GM23338 (cell line): ENCODE data around the gene RAD51B. TPM values are rescaled to one million over a fixed set of nuclear protein-coding genes. Genes with fewer than 3 reads are reported as not detected.

Experiments used
- ATAC-seq: fragments of 200-7000 bp; cut with Tn5 transposase; 3 replicates; pipeline ENCODE4 v1.9.1; 2020
- DNase-seq: peaks from one replicate; pipeline ENCODE4 v3.0.0-alpha.2; 2015; ENCODE audit warnings: low spot score
- H2AFZ ChIP-seq: fragments of 200-600 bp; sonication (generic); 2 replicates; pipeline ENCODE4 v1.8.0; 2016; ENCODE audit warnings: antibody characterized with exemption, mild to moderate bottlenecking, moderate library complexity
- H3F3A ChIP-seq: fragments of 200-600 bp; sonication (generic); replicated peaks from 2 replicates; pipeline ENCODE4 v1.8.0; 2017; ENCODE audit warnings: antibody characterized with exemption, mixed run types, low read depth
- H3K27ac ChIP-seq: fragments of 200-600 bp; sonication (generic); 2 replicates; pipeline ENCODE4 v1.6.1; 2016; ENCODE audit warnings: low read depth
- H3K27me3 ChIP-seq: fragments of 200-600 bp; sonication (generic); 2 replicates; pipeline ENCODE4 v1.8.0; 2016; ENCODE audit warnings: mild to moderate bottlenecking, mixed run types, moderate library complexity; ENCODE audit not compliant: insufficient read depth
- H3K36me3 ChIP-seq: fragments of 200-600 bp; sonication (generic); 2 replicates; pipeline ENCODE4 v1.8.0; 2016; ENCODE audit warnings: mild to moderate bottlenecking; ENCODE audit not compliant: insufficient read depth
- H3K4me1 ChIP-seq: fragments of 200-600 bp; sonication (generic); 2 replicates; pipeline ENCODE4 v1.8.0; 2016; ENCODE audit warnings: mild to moderate bottlenecking, moderate library complexity; ENCODE audit not compliant: insufficient read depth
- H3K4me2 ChIP-seq: fragments of 200-600 bp; sonication (generic); 2 replicates; pipeline ENCODE4 v1.7.1; 2017; ENCODE audit warnings: mixed run types
- H3K4me3 ChIP-seq: fragments of 200-600 bp; sonication (generic); 2 replicates; pipeline ENCODE4 v1.6.1; 2016; ENCODE audit warnings: mixed run types
- H3K79me2 ChIP-seq: fragments of 200-600 bp; sonication (generic); replicated peaks from 2 replicates; pipeline ENCODE4 v1.8.0; 2017; ENCODE audit warnings: mild to moderate bottlenecking; ENCODE audit not compliant: insufficient read depth
- H3K9me2 ChIP-seq: fragments of 200-600 bp; sonication (generic); 2 replicates; pipeline ENCODE4 v1.8.0; 2017; ENCODE audit not compliant: insufficient read depth
- H4K20me1 ChIP-seq: fragments of 200-600 bp; sonication (generic); replicated peaks from 2 replicates; pipeline ENCODE4 v1.8.0; 2017; ENCODE audit warnings: mild to moderate bottlenecking; ENCODE audit not compliant: insufficient read depth
- H3K27ac Mint-ChIP-seq: 2 replicates; pipeline ENCODE4 v1.8.0; 2020; ENCODE audit warnings: inconsistent platforms, mild to moderate bottlenecking, moderate library complexity, mixed read lengths
- H3K27me3 Mint-ChIP-seq: 3 replicates; pipeline ENCODE4 v1.8.0; 2022; ENCODE audit warnings: low read depth, mild to moderate bottlenecking, moderate library complexity, mixed read lengths, inconsistent platforms; ENCODE audit not compliant: insufficient read depth, poor library complexity
- H3K36me3 Mint-ChIP-seq: 3 replicates; pipeline ENCODE4 v1.8.0; 2021; ENCODE audit warnings: low read depth, mild to moderate bottlenecking, inconsistent platforms, moderate library complexity, mixed read lengths
- H3K4me1 Mint-ChIP-seq: 3 replicates; pipeline ENCODE4 v1.8.0; 2020; ENCODE audit warnings: mild to moderate bottlenecking, inconsistent platforms, mixed read lengths
- H3K4me3 Mint-ChIP-seq: 3 replicates; pipeline ENCODE4 v1.8.0; 2021; ENCODE audit warnings: moderate library complexity, mild to moderate bottlenecking, inconsistent platforms, mixed read lengths
- H3K9me3 Mint-ChIP-seq: 3 replicates; pipeline ENCODE4 v1.8.0; 2020; ENCODE audit warnings: moderate library complexity, mild to moderate bottlenecking, inconsistent platforms, mixed read lengths
- CREB1 ChIP-seq: fragments of 250-450 bp; sonication (Bioruptor Pico); IDR thresholded peaks from 2 replicates; pipeline ENCODE4 v1.5.0; 2020; ENCODE audit warnings: low read depth, mild to moderate bottlenecking, moderate library complexity
- CTCF ChIP-seq, 2 experiments: fragments of 200-600 bp in 1 of 2; sonication (generic) in 1 of 2; conservative IDR thresholded peaks; 2 replicates each; pipeline versions ENCODE4 v1.5.1 to v1.6.1; 2016 to 2017; ENCODE audit warnings: antibody characterized with exemption in 2 of 2, low read depth in 2 of 2, mild to moderate bottlenecking in 2 of 2, moderate library complexity in 1 of 2
- ETS1 ChIP-seq: IDR thresholded peaks from 2 replicates; pipeline ENCODE4 v1.6.1; 2016; ENCODE audit warnings: antibody characterized with exemption
- EZH2 ChIP-seq: fragments of 200-600 bp; sonication (generic); IDR thresholded peaks from one replicate; pipeline ENCODE4 v1.8.0; 2017; ENCODE audit warnings: antibody characterized with exemption, mild to moderate bottlenecking, low read depth; ENCODE audit not compliant: unreplicated experiment
- EZH2phosphoT487 ChIP-seq: fragments of 200-600 bp; sonication (generic); IDR thresholded peaks from one replicate; pipeline ENCODE4 v1.8.1; 2018; ENCODE audit warnings: antibody characterized with exemption; ENCODE audit not compliant: unreplicated experiment
- JUNB ChIP-seq: IDR thresholded peaks from one replicate; pipeline ENCODE4 v1.6.1; 2016; ENCODE audit warnings: antibody characterized with exemption; ENCODE audit not compliant: unreplicated experiment
- NANOG ChIP-seq: IDR thresholded peaks from 2 replicates; pipeline ENCODE4 v1.6.1; 2016; ENCODE audit warnings: antibody characterized with exemption, borderline replicate concordance
- POLR2AphosphoS5 ChIP-seq: IDR thresholded peaks from 2 replicates; pipeline ENCODE4 v1.6.1; 2016; ENCODE audit warnings: antibody characterized with exemption, low read depth
- REST ChIP-seq: IDR thresholded peaks from one replicate; pipeline ENCODE4 v1.6.1; 2018; ENCODE audit warnings: antibody characterized with exemption; ENCODE audit not compliant: unreplicated experiment
- ZNF114 ChIP-seq: fragments of 250-450 bp; sonication (Bioruptor Pico); IDR thresholded peaks from 2 replicates; pipeline ENCODE4 v1.5.0; 2020; ENCODE audit warnings: mild to moderate bottlenecking, moderate library complexity
- ZNF331 ChIP-seq: fragments of 250-450 bp; sonication (Bioruptor Pico); IDR thresholded peaks from 2 replicates; pipeline ENCODE4 v1.5.0; 2020; ENCODE audit warnings: low read depth, mild to moderate bottlenecking, moderate library complexity
- polyA plus RNA-seq: library from polyadenylated mRNA; unstranded; fragments of >200 nt; fragmentation: Nextera tagmentation; extraction: Ambion mirVana; gene quantifications from 2 replicates; pipeline ENCODE4 v1.2.1, GENCODE V29; 2016
- total RNA-seq: library from RNA; depleted of rRNA; stranded (reverse); fragments of >200 nt; shearing (Covaris generic); gene quantifications from 2 replicates; pipeline ENCODE4 v1.2.3, GENCODE V29; 2014

The RAD51B gene
- total and polyA plus RNA-seq, 2 experiments from 2014 or later = 15.7 to 29.1 TPM

- no peak for TF ChIP-seq REST
- TF ChIP-seq EZH2phosphoT487 = no peak
- no peak for TF ChIP-seq EZH2
- TF ChIP-seq ETS1 = no peak
- no peak for TF ChIP-seq ZNF114 (CRISPR knock-in tag)
- TF ChIP-seq POLR2AphosphoS5 = no peak
- TF ChIP-seq JUNB = no peak
- no peak for TF ChIP-seq CTCF (conservative IDR thresholded peaks at IDR 0.05; ENCODE audit: low read depth in 2 of 2)
- TF ChIP-seq CREB1 (CRISPR knock-in tag) = no peak
- no peak for TF ChIP-seq ZNF331 (CRISPR knock-in tag)
These were observed 710.9 kb downstream of the RAD51B start (continued) for GRCh38 chr14:68530443-68530842.

- no peaks in the 10 kb centered on the region for H3K4me1 ChIP-seq
- Mint-ChIP-seq H3K9me3 (peaks cover 23% of the 10 kb centered on the region), H3K4me3 (no peak overlapping the region), H3K27me3 (peaks cover 3% of the 10 kb centered on the region), H3K4me1 (peaks cover under 1% of the 10 kb centered on the region; the same call in 1 of the 3 replicates), H3K27ac (no peak overlapping the region), H3K36me3 (peaks cover 16% of the 10 kb centered on the region)
- TF ChIP-seq ZNF114 (CRISPR knock-in tag) (no peak), ETS1 (no peak), NANOG (no peak)
- H3K9me2 ChIP-seq = 0 out of 2 replicates have a peak, but pooled peaks cover 2% of the 10 kb centered on the region
- H3K27ac ChIP-seq = no peak overlapping the region
- H2AFZ ChIP-seq = no peak overlapping the region
- no peaks in the 10 kb centered on the region for H3F3A ChIP-seq
- ATAC-seq = no peak
- H3K36me3 ChIP-seq = peaks cover 12% of the 10 kb centered on the region
- no peaks in the 10 kb centered on the region for H3K27me3 ChIP-seq
- H3K4me2 ChIP-seq = no peak overlapping the region
- no peaks in the 10 kb centered on the region for H4K20me1 ChIP-seq
- DNase-seq = no peak
- H3K4me3 ChIP-seq = no peak overlapping the region
- no peaks in the 10 kb centered on the region for H3K79me2 ChIP-seq
These were observed 712.9 kb downstream of the RAD51B start for GRCh38 chr14:68532496-68532895.
